Peyer's patch (tissue), 4 donors: Measurements from ENCODE around the gene SCAMP1.

ENCODE experiments used
- POLR2A ChIP-seq, 2 donors: fragments of 450-650 bp; IDR thresholded peaks; one replicate each; pipeline ENCODE4 v1.5.1; 2017; ENCODE audit warnings: antibody characterized with exemption in 2 of 2, mild to moderate bottlenecking in 2 of 2, moderate library complexity in 2 of 2
- TF ChIP-seq, protein P1 (sequence below), 6 experiments: fragments of 450-650 bp in 4 of 6; fragments of 200-600 bp in 2 of 6; sonication (generic) in 1 of 6; IDR thresholded peaks; one replicate each; pipeline ENCODE4 v1.5.1; 2017 to 2019; ENCODE audit warnings: antibody characterized with exemption in 6 of 6, mild to moderate bottlenecking in 3 of 6, moderate library complexity in 1 of 6

DNA sequence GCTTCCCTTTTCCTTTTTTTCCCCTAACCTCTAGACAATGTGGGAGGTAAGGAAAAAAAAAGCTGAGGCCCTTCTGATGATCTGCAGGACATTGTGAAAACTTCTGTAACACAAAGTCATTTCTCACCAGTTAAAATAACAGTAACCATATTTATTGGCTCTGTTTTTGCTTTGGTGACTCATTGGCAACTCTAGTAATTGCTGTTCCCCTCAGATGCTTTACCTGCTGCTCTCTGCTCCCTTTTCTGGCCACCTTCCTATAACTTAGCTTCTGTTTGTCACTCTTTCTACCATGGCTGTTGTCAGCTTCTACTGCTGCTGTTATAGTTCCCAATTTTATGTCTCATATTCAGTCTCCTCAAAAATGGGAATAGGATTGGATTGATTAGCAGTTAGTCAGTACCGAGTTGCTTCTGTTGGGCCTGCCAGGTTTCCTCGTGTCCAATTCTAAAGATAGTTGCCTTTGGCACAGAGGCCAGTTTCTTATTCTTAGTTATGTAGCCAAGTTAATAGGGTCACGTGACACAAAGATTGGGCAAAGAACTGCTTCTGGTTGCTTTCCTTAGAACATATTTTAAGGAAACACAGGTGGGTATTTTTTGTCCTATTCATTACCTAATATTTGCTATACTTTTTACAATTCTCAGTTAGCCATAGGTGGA lies 16.8 kb downstream of the SCAMP1 start:
- TF ChIP-seq, protein P1, sequence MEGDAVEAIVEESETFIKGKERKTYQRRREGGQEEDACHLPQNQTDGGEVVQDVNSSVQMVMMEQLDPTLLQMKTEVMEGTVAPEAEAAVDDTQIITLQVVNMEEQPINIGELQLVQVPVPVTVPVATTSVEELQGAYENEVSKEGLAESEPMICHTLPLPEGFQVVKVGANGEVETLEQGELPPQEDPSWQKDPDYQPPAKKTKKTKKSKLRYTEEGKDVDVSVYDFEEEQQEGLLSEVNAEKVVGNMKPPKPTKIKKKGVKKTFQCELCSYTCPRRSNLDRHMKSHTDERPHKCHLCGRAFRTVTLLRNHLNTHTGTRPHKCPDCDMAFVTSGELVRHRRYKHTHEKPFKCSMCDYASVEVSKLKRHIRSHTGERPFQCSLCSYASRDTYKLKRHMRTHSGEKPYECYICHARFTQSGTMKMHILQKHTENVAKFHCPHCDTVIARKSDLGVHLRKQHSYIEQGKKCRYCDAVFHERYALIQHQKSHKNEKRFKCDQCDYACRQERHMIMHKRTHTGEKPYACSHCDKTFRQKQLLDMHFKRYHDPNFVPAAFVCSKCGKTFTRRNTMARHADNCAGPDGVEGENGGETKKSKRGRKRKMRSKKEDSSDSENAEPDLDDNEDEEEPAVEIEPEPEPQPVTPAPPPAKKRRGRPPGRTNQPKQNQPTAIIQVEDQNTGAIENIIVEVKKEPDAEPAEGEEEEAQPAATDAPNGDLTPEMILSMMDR (IDR thresholded peaks at IDR 0.05), result no peak
- no peak for TF ChIP-seq POLR2A (IDR thresholded peaks at IDR 0.05)
